OCI-LY7 (cell line): ENCODE measurements around the gene MS4A15.

Experiments used
- CTCF ChIP-seq: fragments of 200-600 bp; sonication (generic); conservative IDR thresholded peaks from 2 replicates; pipeline ENCODE4 v1.5.1; 2014; ENCODE audit warnings: mild to moderate bottlenecking, antibody characterized with exemption, low read length, moderate library complexity, mixed read lengths
- EZH2phosphoT487 ChIP-seq: fragments of 200-600 bp; sonication (generic); IDR thresholded peaks from 2 replicates; pipeline ENCODE4 v1.6.1; 2018; ENCODE audit warnings: low read depth, borderline replicate concordance, mild to moderate bottlenecking, mixed run types, antibody characterized with exemption, low read length, moderate library complexity, mixed read lengths

- TF ChIP-seq CTCF: no peak
- no peak for TF ChIP-seq EZH2phosphoT487
These were observed 11.5 kb downstream of the MS4A15 start for GRCh38 chr11:60768202-60768601.
